ENCODE results near the gene SEC16A. TPM values are rescaled to one million over a fixed set of nuclear protein-coding genes. Genes with fewer than 3 reads are reported as not detected.

The SEC16A gene
- total and polyA plus RNA-seq, 11 donors, result 20.9 to 53.3 (median 29.9) TPM

DNA sequence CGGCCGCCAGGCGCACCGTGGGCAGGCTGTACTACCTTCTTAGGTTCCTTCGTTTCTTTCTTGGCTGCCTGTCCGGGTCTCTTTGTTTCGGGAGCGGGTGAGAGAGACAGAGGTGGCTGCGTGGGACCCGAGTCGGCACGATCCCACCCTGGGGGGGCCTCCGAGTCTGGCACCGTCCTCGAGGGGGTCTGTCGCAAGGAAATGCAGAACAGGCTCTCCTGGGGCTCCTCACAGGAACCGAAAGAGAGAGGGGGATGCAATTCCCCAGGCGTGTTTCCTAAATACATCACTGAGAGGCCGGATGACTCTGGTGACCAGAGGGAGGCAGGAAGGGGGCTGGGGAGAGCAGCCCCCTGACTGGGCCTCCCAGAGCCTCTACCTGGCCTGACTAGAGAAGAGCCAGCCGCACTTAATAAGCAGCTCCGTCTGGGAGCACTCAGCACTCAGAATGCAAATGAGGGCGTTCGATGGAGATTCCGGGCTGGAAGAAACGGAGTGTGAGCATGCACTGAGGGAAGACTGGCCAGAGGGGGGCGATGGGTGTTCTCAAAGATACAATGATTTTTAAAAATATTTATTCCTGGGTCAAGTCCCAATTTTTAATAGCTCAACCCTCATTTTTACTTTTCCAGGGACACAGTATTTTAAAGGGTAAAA lies 31.5 kb downstream of the SEC16A start:
- DNase-seq, result no peak
- H3K4me1 ChIP-seq, result peaks cover 0 to 4% (median 0%) of the 10 kb centered on the region in 12 donors
- H3K4me3 ChIP-seq, result no peak overlapping the region
- TF ChIP-seq, protein P1, sequence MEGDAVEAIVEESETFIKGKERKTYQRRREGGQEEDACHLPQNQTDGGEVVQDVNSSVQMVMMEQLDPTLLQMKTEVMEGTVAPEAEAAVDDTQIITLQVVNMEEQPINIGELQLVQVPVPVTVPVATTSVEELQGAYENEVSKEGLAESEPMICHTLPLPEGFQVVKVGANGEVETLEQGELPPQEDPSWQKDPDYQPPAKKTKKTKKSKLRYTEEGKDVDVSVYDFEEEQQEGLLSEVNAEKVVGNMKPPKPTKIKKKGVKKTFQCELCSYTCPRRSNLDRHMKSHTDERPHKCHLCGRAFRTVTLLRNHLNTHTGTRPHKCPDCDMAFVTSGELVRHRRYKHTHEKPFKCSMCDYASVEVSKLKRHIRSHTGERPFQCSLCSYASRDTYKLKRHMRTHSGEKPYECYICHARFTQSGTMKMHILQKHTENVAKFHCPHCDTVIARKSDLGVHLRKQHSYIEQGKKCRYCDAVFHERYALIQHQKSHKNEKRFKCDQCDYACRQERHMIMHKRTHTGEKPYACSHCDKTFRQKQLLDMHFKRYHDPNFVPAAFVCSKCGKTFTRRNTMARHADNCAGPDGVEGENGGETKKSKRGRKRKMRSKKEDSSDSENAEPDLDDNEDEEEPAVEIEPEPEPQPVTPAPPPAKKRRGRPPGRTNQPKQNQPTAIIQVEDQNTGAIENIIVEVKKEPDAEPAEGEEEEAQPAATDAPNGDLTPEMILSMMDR (IDR thresholded peaks at IDR 0.05), result no peak
- TF ChIP-seq POLR2A (IDR thresholded peaks at IDR 0.05), result no peak
- no peaks in the 10 kb centered on the region for H3K9me3 ChIP-seq
- peaks cover 8 to 96% (median 92%) of the 10 kb centered on the region in 9 donors for H3K36me3 ChIP-seq
- intact Hi-C loops (cut with DNase I), result no loop called here
- H3K27ac ChIP-seq, result no peak overlapping the region
- 86 to 91% (median 88%) methylated on average over 19 to 26 of the region's 26 CpGs for WGBS, 4 donors
- H3K27me3 ChIP-seq, result no peaks in the 10 kb centered on the region
- no peak for ATAC-seq

DNA sequence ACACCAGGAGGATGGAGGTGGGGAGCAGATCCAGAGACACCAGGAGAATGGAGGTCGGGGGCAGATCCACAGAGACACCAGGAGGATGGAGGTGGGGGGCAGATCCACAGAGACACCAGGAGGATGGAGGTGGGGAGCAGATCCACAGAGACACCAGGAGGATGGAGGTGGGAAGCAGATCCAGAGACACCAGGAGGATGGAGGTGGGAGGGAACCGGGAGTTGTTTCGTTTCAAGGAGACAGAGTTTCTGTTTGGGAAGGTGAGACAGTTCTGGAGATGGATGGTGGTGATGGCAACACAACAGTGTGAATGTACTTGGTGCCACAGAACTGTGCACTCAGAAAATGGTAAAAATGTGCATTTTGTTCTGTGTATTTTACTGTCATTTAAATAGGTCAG lies 34.2 kb downstream of the SEC16A start:
- Histone ChIP-seq H3K9me3 (no peaks in the 10 kb centered on the region), H3K4me1 (peaks cover 0 to 4% (median 0%) of the 10 kb centered on the region in 12 donors), H3K36me3 (peaks cover 8 to 96% (median 92%) of the 10 kb centered on the region in 9 donors), H3K27me3 (no peaks in the 10 kb centered on the region), H3K4me3 (no peak overlapping the region), H3K27ac (no peak overlapping the region)
- ATAC-seq (no peak), DNase-seq (no peak)
- TF ChIP-seq, protein P1 (IDR thresholded peaks at IDR 0.05), result no peak
- no peak for TF ChIP-seq POLR2A (IDR thresholded peaks at IDR 0.05)
- 89 to 93% (median 90%) methylated on average over 3 of the region's 3 CpGs for WGBS, 4 donors
- intact Hi-C loops (cut with DNase I), result no loop called here

DNA sequence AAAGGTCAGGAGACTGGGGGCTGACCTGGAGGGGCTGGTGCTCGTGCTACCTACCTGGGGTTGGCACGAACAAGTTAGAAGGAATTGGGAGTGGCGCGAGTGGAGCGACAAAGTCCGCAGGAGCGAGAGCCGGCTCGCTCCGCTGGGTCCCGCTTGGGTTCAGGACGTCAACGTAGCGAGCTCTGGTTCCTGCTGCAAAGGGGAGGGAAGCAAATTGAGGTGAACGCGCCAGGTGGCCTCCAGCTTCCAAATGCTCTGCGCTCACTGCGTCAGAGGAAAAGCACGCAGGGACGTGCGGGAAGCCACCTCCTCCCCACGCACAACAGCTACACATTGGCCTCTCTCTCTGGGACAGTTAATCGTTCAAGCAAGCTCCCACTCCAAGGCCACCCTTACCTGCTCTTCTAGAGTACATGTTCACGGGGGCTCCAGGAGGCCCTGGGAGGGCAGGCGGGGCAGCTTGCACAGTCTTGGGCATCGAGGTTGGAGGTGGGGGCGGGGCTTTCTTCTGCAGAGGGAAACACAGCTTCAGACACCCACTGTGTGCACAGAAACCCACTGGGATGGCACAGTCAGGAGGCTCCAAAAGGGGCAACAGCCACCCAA lies 35.6 kb downstream of the SEC16A start:
- Histone ChIP-seq H3K4me1 (peaks cover 0 to 4% (median 0%) of the 10 kb centered on the region in 12 donors), H3K9me3 (no peaks in the 10 kb centered on the region), H3K27ac (no peak overlapping the region), H3K27me3 (no peaks in the 10 kb centered on the region), H3K36me3 (peaks cover 8 to 99% (median 95%) of the 10 kb centered on the region in 9 donors), H3K4me3 (no peak overlapping the region)
- WGBS, 4 donors, result 92 to 96% (median 94%) methylated on average over 24 to 27 of the region's 27 CpGs
- intact Hi-C loops (cut with DNase I), result no loop called here
- ATAC-seq, result no peak
- no peak for DNase-seq
- TF ChIP-seq, protein P1 (IDR thresholded peaks at IDR 0.05), result no peak
- TF ChIP-seq POLR2A (IDR thresholded peaks at IDR 0.05), result no peak

DNA sequence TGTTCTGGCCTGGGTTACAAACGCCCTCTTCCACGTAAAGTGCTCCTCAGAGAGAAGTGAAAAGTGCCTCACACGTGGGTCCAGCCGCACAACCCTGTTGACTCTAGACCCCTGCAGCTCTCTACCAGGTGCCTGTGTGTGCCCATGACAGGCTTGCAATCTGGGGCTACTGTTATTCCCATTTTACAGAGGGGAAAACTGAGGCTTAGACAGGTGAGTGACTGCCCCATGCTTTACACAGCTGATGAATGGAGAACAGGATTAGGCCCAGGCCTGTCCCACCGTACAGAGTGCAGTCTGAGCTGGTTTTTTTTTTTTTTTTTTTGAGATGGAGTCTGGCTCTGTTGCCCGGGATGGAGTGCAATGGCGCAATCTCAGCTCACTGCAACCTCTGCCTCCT lies 37.0 kb downstream of the SEC16A start:
- no peak overlapping the region for H3K27ac ChIP-seq
- no peak for TF ChIP-seq POLR2A (IDR thresholded peaks at IDR 0.05)
- TF ChIP-seq, protein P1 (IDR thresholded peaks at IDR 0.05), result no peak
- ATAC-seq (no peak), DNase-seq (no peak)
- H3K4me1 ChIP-seq, result peaks cover 0 to 3% (median 0%) of the 10 kb centered on the region in 12 donors
- 87 to 94% (median 90%) methylated on average over 7 of the region's 7 CpGs for WGBS, 4 donors
- peaks cover 8 to 100% (median 96%) of the 10 kb centered on the region in 9 donors for H3K36me3 ChIP-seq
- intact Hi-C loops (cut with DNase I), result no loop called here
- H3K27me3 ChIP-seq, result no peaks in the 10 kb centered on the region
- H3K4me3 ChIP-seq, result no peak overlapping the region
- no peaks in the 10 kb centered on the region for H3K9me3 ChIP-seq
